Hindlimb muscle (tissue), 1 donor: ENCODE results near the gene NNT. TPM values are rescaled to one million over a fixed set of nuclear protein-coding genes. Genes with fewer than 3 reads are reported as not detected.
"Not testable (repeated sequence)": the region's sequence is repeated elsewhere in the genome, so short reads cannot be mapped to it uniquely, and the experiment has no call there.

ENCODE experiments used
- DNase-seq: peaks from one replicate; pipeline ENCODE4 v3.0.0-alpha.2; 2013
- polyA plus RNA-seq: library from polyadenylated mRNA; unstranded; fragments of 120-200 nt; gene quantifications from one replicate; pipeline ENCODE4 v1.2.1, GENCODE V29; 2013; ENCODE audit not compliant: insufficient read length

The NNT gene
- polyA plus RNA-seq, 1 donor: 80.1 TPM

GRCh38 chr5:43728581-43728980 lies 125.6 kb downstream of the NNT start:
- DNase-seq: no peak

GRCh38 chr5:43729846-43730478 lies 127.0 kb downstream of the NNT start:
- peak; percentile 23 for DNase-seq

GRCh38 chr5:43730832-43731342 lies 127.9 kb downstream of the NNT start:
- no peak for DNase-seq

- DNase-seq: no peak
These were observed 128.6 kb downstream of the NNT start for GRCh38 chr5:43731573-43731972.

GRCh38 chr5:43745923-43746548 lies 143.1 kb downstream of the NNT start:
- not testable (repeated sequence) for DNase-seq

- no peak for DNase-seq
These were observed 147.8 kb downstream of the NNT start for GRCh38 chr5:43750809-43751208.

GRCh38 chr5:43753069-43753468 lies 150.1 kb downstream of the NNT start:
- no peak for DNase-seq

Other genes starting within 250 kb of the NNT start
- gene CCL28, start 190.8 kb upstream of the NNT start, polyA plus RNA-seq: 0.17 TPM
- gene TMEM267, start 119.3 kb upstream of the NNT start, polyA plus RNA-seq: 9.9 TPM
- gene C5orf34, start 88.0 kb upstream of the NNT start, polyA plus RNA-seq: 2.6 TPM
- 84.5 TPM for gene PAIP1, start 46.1 kb upstream of the NNT start, polyA plus RNA-seq